GM21367 (cell line): Measurements from ENCODE around the gene FLOT2.
"Not testable (repeated sequence)": the region's sequence is repeated elsewhere in the genome, so short reads cannot be mapped to it uniquely, and the experiment has no call there.

Source experiments
- ATAC-seq: cut with Tn5 transposase; IDR thresholded peaks from one replicate; pipeline ENCODE4 v1.9.1; 2021; ENCODE audit not compliant: unreplicated experiment

Gene FLOT2

GRCh38 chr17:28848667-28849066 is 48.9 kb downstream of the FLOT2 start:
- not testable (repeated sequence) for ATAC-seq

GRCh38 chr17:28846699-28847098 is 50.8 kb downstream of the FLOT2 start:
- not testable (repeated sequence) for ATAC-seq

- ATAC-seq: no peak
Measured at GRCh38 chr17:28846231-28846630, 51.3 kb downstream of the FLOT2 start.

GRCh38 chr17:28843816-28844148 is 53.8 kb downstream of the FLOT2 start:
- ATAC-seq: no peak

- ATAC-seq: peak; percentile 59
Measured at GRCh38 chr17:28842282-28843012, 55.1 kb downstream of the FLOT2 start, which contains the start of gene FAM222B. TSS of gene FAM222B (minus strand) at chr17:28842790. CDS start at chr17:28766667, 76,123 bp downstream.

GRCh38 chr17:28841901-28842281 is 55.6 kb downstream of the FLOT2 start:
- ATAC-seq: no peak

- ATAC-seq: no peak
Measured at GRCh38 chr17:28839221-28839620, 58.3 kb downstream of the FLOT2 start.

- not testable (repeated sequence) for ATAC-seq
Measured at GRCh38 chr17:28836541-28836940, 61.0 kb downstream of the FLOT2 start.

- ATAC-seq: no peak
Measured at GRCh38 chr17:28834420-28834819, 63.1 kb downstream of the FLOT2 start.
